ENCODE results near the gene AKAP8. TPM values are rescaled to one million over a fixed set of nuclear protein-coding genes. Genes with fewer than 3 reads are reported as not detected.
A peak's percentile ranks its signal among the peaks of the same experiment; 100 is the strongest.

AKAP8 gene
- total and polyA plus RNA-seq, 4 donors: 7.5 to 12.4 (median 9.8) TPM

DNA sequence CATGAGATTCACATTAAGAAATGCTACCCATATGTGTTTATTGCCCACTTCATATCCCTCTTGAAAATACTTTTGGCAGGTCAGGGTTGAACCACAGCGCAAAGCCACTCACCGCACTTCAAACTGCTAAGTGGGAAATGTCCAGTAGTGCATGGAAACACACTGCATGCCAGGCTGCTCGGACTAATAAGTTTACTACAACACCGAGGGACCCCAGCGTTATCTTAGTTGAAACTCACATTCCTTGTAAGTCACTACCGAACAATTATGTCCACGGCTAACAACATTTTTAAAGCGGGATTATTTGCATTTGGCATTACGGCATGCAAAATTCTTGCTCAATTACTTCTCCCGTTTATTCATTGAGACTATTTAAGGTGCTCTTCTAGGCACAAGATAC, 51.3 kb downstream of the AKAP8 start:
- Histone ChIP-seq H3K4me1 (ENCODE audit: control insufficient read depth in 4 of 4, insufficient read depth in 4 of 4, low read length in 3 of 4) (peaks cover 25 to 64% (median 60%) of the 10 kb centered on the region in 4 donors), H3K27ac (ENCODE audit: low read depth in 1 of 2, low read length in 2 of 2) (peak overlapping the region; percentile 6 to 11), H3K9me3 (ENCODE audit: control insufficient read depth in 4 of 4, low read length in 3 of 4) (no peaks in the 10 kb centered on the region), H3K36me3 (ENCODE audit: control insufficient read depth in 4 of 4, insufficient read depth in 3 of 4, low read depth in 1 of 4, low read length in 3 of 4) (no peaks in the 10 kb centered on the region), H3K4me3 (ENCODE audit: low read depth in 1 of 3, low read length in 3 of 3) (no peak overlapping the region), H3K27me3 (ENCODE audit: control insufficient read depth in 4 of 4, insufficient read depth in 4 of 4, low read length in 3 of 4) (no peaks in the 10 kb centered on the region), H3K9ac (ENCODE audit: low read depth in 1 of 2, low read length in 2 of 2) (no peak overlapping the region)
- WGBS: 50% methylated on average over 10 of the region's 10 CpGs
- DNase-seq (ENCODE audit: low spot score): no peak
- TF ChIP-seq HNF4G (IDR thresholded peaks at IDR 0.05): no peak
- TF ChIP-seq HNF4A (conservative IDR thresholded peaks at IDR 0.05): no peak

DNA sequence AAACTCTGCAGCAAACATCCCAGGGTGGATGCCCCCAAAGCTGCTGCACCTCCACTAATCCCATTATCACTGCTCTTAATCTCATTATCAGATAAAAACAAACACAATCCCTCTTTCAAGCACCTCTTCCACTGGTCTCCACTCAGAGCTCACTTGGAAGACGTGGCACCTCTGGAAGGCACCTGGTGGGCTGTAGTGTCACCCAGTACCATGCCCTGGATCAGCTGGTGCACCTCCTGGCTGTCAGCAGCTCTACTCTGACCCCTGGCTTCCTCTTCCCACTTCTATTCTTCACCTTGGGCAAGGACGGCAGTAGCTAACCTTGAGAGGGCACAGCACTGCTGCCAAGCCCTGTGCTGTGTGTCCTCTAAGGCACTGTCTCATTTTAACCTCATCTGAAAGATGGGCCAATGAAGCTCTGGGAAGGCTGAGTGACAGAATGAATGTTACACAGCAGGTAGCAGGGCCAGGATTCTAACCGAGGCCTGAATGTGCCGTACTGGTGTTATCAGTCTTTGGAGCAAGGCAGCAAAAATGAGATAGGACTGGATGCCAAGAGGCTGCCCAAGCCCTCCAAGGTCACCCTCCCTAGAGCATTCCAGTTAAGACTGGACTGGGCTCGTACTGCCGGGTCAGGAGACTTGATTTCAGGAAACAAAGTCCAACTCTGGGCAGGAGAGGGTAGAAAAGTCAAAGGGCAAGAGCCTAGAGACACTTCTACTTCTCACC, 54.6 kb downstream of the AKAP8 start:
- DNase-seq (ENCODE audit: low spot score): no peak
- H3K9ac ChIP-seq (ENCODE audit: low read depth in 1 of 2, low read length in 2 of 2): no peak overlapping the region
- TF ChIP-seq, protein P1, sequence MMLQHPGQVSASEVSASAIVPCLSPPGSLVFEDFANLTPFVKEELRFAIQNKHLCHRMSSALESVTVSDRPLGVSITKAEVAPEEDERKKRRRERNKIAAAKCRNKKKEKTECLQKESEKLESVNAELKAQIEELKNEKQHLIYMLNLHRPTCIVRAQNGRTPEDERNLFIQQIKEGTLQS (IDR thresholded peaks at IDR 0.05): no peak
- TF ChIP-seq HNF4A (conservative IDR thresholded peaks at IDR 0.05) (peak; percentile 96), RXRA (IDR thresholded peaks at IDR 0.05) (peak; percentile 61 to 82), EGR1 (IDR thresholded peaks at IDR 0.05; ENCODE audit: low read depth in 2 of 2) (no peak), NR2F2 (IDR thresholded peaks at IDR 0.05) (peak; percentile 66), HNF4G (IDR thresholded peaks at IDR 0.05) (peak; percentile 66), RAD21 (IDR thresholded peaks at IDR 0.05) (peak; percentile 3 to 7)
- TF ChIP-seq, protein P2, sequence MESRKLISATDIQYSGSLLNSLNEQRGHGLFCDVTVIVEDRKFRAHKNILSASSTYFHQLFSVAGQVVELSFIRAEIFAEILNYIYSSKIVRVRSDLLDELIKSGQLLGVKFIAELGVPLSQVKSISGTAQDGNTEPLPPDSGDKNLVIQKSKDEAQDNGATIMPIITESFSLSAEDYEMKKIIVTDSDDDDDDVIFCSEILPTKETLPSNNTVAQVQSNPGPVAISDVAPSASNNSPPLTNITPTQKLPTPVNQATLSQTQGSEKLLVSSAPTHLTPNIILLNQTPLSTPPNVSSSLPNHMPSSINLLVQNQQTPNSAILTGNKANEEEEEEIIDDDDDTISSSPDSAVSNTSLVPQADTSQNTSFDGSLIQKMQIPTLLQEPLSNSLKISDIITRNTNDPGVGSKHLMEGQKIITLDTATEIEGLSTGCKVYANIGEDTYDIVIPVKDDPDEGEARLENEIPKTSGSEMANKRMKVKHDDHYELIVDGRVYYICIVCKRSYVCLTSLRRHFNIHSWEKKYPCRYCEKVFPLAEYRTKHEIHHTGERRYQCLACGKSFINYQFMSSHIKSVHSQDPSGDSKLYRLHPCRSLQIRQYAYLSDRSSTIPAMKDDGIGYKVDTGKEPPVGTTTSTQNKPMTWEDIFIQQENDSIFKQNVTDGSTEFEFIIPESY (IDR thresholded peaks at IDR 0.05): no peak
- H3K4me3 ChIP-seq (ENCODE audit: low read depth in 1 of 3, low read length in 3 of 3): no peak overlapping the region
- peaks cover 29 to 70% (median 60%) of the 10 kb centered on the region in 4 donors for H3K4me1 ChIP-seq (ENCODE audit: control insufficient read depth in 4 of 4, insufficient read depth in 4 of 4, low read length in 3 of 4)
- H3K27me3 ChIP-seq (ENCODE audit: control insufficient read depth in 4 of 4, insufficient read depth in 4 of 4, low read length in 3 of 4): no peaks in the 10 kb centered on the region
- WGBS: 24% methylated on average over 6 of the region's 6 CpGs
- no peaks in the 10 kb centered on the region for H3K9me3 ChIP-seq (ENCODE audit: control insufficient read depth in 4 of 4, low read length in 3 of 4)
- no peaks in the 10 kb centered on the region for H3K36me3 ChIP-seq (ENCODE audit: control insufficient read depth in 4 of 4, insufficient read depth in 3 of 4, low read depth in 1 of 4, low read length in 3 of 4)
- H3K27ac ChIP-seq (ENCODE audit: low read depth in 1 of 2, low read length in 2 of 2): peak overlapping the region in 1 of 2 donors; percentile 10

DNA sequence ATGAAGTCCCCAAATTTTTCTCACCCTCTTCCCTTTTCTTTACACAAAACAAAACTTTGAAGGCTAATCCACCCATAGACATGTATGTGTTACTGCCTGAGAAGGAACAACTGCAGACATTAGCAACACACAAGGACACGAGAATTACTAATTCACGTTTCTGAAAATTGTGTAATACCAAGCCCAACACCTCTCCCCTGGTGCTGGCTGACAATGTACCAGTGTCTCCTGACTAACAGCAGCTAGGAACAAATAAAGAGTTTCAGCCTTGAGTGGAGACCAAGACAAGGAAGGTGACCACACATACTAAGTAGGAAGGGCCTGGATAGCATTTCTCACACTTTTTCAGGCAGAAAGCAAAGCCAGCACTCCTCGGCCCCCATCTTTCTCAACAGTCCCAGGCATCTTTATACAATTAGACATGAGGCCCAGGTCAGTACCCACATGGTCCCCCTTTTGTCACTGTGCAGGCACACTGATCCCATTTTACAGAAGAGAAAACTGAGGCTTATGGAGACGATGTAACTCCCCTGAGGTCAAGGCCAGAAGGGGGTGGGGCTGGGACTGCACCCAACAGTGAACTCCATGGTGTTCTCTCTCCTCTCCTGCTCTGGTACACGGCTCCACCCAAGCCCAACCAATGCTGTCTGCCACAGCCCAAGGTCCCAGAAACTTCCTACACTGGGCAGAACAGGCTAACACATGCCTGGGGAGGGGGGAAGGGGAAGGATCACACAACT, 55.9 kb downstream of the AKAP8 start:
- Histone ChIP-seq H3K36me3 (ENCODE audit: control insufficient read depth in 4 of 4, insufficient read depth in 3 of 4, low read depth in 1 of 4, low read length in 3 of 4) (no peaks in the 10 kb centered on the region), H3K4me1 (ENCODE audit: control insufficient read depth in 4 of 4, insufficient read depth in 4 of 4, low read length in 3 of 4) (peaks cover 26 to 71% (median 56%) of the 10 kb centered on the region in 4 donors), H3K4me3 (ENCODE audit: low read depth in 1 of 3, low read length in 3 of 3) (no peak overlapping the region), H3K9me3 (ENCODE audit: control insufficient read depth in 4 of 4, low read length in 3 of 4) (no peaks in the 10 kb centered on the region), H3K9ac (ENCODE audit: low read depth in 1 of 2, low read length in 2 of 2) (no peak overlapping the region), H3K27ac (ENCODE audit: low read depth in 1 of 2, low read length in 2 of 2) (peak overlapping the region; percentile 6 to 36), H3K27me3 (ENCODE audit: control insufficient read depth in 4 of 4, insufficient read depth in 4 of 4, low read length in 3 of 4) (no peaks in the 10 kb centered on the region)
- peak; percentile 43 for DNase-seq (ENCODE audit: low spot score)
- TF ChIP-seq HNF4A (conservative IDR thresholded peaks at IDR 0.05) (peak in 1 of 2 donors; percentile 45), FOXA2 (IDR thresholded peaks at IDR 0.05) (no peak), YY1 (IDR thresholded peaks at IDR 0.05) (peak; percentile 23), NR2F2 (IDR thresholded peaks at IDR 0.05) (peak; percentile 31), TAF1 (conservative IDR thresholded peaks at IDR 0.05) (no peak), JUND (IDR thresholded peaks at IDR 0.05) (no peak), RXRA (IDR thresholded peaks at IDR 0.05) (peak; percentile 5 to 47), RAD21 (IDR thresholded peaks at IDR 0.05) (peak in 1 of 2 donors; percentile 5)
- TF ChIP-seq, protein P3, sequence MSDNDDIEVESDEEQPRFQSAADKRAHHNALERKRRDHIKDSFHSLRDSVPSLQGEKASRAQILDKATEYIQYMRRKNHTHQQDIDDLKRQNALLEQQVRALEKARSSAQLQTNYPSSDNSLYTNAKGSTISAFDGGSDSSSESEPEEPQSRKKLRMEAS (IDR thresholded peaks at IDR 0.05): no peak
- TF ChIP-seq, protein P4, sequence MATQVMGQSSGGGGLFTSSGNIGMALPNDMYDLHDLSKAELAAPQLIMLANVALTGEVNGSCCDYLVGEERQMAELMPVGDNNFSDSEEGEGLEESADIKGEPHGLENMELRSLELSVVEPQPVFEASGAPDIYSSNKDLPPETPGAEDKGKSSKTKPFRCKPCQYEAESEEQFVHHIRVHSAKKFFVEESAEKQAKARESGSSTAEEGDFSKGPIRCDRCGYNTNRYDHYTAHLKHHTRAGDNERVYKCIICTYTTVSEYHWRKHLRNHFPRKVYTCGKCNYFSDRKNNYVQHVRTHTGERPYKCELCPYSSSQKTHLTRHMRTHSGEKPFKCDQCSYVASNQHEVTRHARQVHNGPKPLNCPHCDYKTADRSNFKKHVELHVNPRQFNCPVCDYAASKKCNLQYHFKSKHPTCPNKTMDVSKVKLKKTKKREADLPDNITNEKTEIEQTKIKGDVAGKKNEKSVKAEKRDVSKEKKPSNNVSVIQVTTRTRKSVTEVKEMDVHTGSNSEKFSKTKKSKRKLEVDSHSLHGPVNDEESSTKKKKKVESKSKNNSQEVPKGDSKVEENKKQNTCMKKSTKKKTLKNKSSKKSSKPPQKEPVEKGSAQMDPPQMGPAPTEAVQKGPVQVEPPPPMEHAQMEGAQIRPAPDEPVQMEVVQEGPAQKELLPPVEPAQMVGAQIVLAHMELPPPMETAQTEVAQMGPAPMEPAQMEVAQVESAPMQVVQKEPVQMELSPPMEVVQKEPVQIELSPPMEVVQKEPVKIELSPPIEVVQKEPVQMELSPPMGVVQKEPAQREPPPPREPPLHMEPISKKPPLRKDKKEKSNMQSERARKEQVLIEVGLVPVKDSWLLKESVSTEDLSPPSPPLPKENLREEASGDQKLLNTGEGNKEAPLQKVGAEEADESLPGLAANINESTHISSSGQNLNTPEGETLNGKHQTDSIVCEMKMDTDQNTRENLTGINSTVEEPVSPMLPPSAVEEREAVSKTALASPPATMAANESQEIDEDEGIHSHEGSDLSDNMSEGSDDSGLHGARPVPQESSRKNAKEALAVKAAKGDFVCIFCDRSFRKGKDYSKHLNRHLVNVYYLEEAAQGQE (IDR thresholded peaks at IDR 0.05): no peak
- WGBS: 18% methylated on average over 5 of the region's 5 CpGs

Data from liver (tissue), 9 donors.